Upper lobe of left lung (tissue), 6 donors: ENCODE results near the gene PIH1D1. TPM values are rescaled to one million over a fixed set of nuclear protein-coding genes. Genes with fewer than 3 reads are reported as not detected.

Source experiments
- ATAC-seq, 2 donors: fragments of 200-7000 bp; cut with Tn5 transposase; one replicate each; pipeline ENCODE4 v1.9.1; 2022; ENCODE audit warnings: mild to moderate bottlenecking in 2 of 2, moderate library complexity in 2 of 2; ENCODE audit not compliant: low FRiP score in 2 of 2
- DNase-seq, 2 donors: peaks; one replicate each; pipeline ENCODE4 v3.0.0-alpha.2; 2019 to 2020
- H3K27ac ChIP-seq, 4 donors: fragments of 200-600 bp; sonication (generic); one replicate each; pipeline ENCODE4 v1.5.1; 2016 to 2019
- H3K27me3 ChIP-seq, 4 donors: fragments of 200-600 bp; sonication (generic); one replicate each; pipeline ENCODE4 v1.5.1; 2017 to 2019
- H3K36me3 ChIP-seq, 4 donors: fragments of 200-600 bp; sonication (generic); one replicate each; pipeline ENCODE4 v1.5.1; 2016 to 2019
- H3K4me1 ChIP-seq, 4 donors: fragments of 200-600 bp; sonication (generic); one replicate each; pipeline ENCODE4 v1.5.1; 2018 to 2019
- H3K4me3 ChIP-seq, 4 donors: fragments of 200-600 bp; sonication (generic); one replicate each; pipeline ENCODE4 v1.5.1; 2017 to 2019; ENCODE audit warnings: mild to moderate bottlenecking in 2 of 4, moderate library complexity in 1 of 4
- H3K9me3 ChIP-seq, 4 donors: fragments of 200-600 bp; sonication (generic); one replicate each; pipeline ENCODE4 v1.5.1; 2018 to 2019
- EP300 ChIP-seq, 4 donors: sonication (generic); formaldehyde crosslinking; IDR thresholded peaks; one replicate each; pipeline ENCODE4 v1.5.1; 2017; ENCODE audit warnings: antibody characterized with exemption in 4 of 4, control low read depth in 2 of 4
- POLR2A ChIP-seq, 4 donors: fragments of 450-650 bp; IDR thresholded peaks; one replicate each; pipeline ENCODE4 v1.5.1; 2016 to 2017; ENCODE audit warnings: antibody characterized with exemption in 4 of 4, mild to moderate bottlenecking in 2 of 4
- POLR2AphosphoS5 ChIP-seq, 2 donors: sonication (generic); formaldehyde crosslinking; IDR thresholded peaks; one replicate each; pipeline ENCODE4 v1.5.1; 2017; ENCODE audit warnings: antibody characterized with exemption in 2 of 2
- WGBS, 2 donors: methylation state at CpG; one replicate each; pipeline ENCODE4 v1.1.5; 2017 to 2018; 5-methylcytosine and 5-hydroxymethylcytosine counted together
- total RNA-seq, 6 donors: library from RNA; depleted of rRNA in 4 of 6; stranded (reverse); fragments of >200 nt in 4 of 6; gene quantifications; one replicate each; pipeline versions ENCODE4 v1.1.0 to v1.2.1, GENCODE V29; 2016 to 2021
- TF ChIP-seq, protein P1 (sequence below), 6 experiments: fragments of 450-650 bp in 4 of 6; fragments of 200-600 bp in 2 of 6; sonication (generic) in 2 of 6; IDR thresholded peaks; one replicate each; pipeline ENCODE4 v1.5.1; 2016 to 2019; ENCODE audit warnings: antibody characterized with exemption in 6 of 6
- donor health status: DM: no; HTN: no; CAD: no; lungs with moderate emphysema.
- donor health status: DM: no; HTN: yes; CAD: no; lungs with severe emphysema.

PIH1D1 gene
- total RNA-seq, 6 donors from 2014 or later, result 59.5 to 120 (median 72.8) TPM

DNA sequence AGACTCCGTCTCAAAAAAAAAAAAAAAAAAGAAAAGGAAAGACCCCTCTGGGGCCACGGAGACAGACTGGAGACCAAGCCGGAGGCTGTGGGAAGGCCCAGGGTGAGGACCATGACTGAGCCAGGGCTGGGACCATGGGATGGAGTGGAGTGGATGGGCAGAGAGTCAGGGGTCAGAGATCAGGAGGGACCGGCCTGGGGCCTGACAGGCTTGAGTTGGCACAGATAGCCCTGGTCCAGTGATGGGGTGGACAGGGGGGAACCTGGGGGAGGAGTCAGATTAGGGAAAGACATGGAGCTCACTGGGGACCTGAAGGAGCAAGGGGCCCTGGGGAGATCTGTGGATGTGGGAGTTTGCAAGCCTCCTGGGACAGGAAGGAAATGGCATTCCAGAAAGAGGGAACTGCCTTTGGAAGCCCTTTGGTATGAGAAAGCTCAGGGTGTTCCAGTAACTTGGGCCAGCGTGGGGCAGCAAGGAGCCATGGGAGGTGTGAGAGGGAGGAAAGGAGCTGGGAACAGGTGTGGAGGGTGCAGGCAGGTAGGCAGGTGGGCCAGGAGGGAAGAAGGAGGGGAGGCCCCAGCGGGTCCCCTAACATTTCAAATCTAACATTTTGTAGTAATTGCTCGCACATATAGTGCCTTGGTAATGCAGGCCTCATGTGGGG lies 29.5 kb upstream of the PIH1D1 start:
- DNase-seq, result no peak
- H3K4me3 ChIP-seq, result no peak overlapping the region
- no peaks in the 10 kb centered on the region for H3K9me3 ChIP-seq
- peaks cover 0 to 6% (median 2%) of the 10 kb centered on the region in 4 donors for H3K4me1 ChIP-seq
- H3K36me3 ChIP-seq, result peaks cover 0 to 23% (median 3%) of the 10 kb centered on the region in 4 donors
- H3K27ac ChIP-seq, result no peak overlapping the region
- ATAC-seq, result peak in 1 of 2 donors; percentile 60
- WGBS, 2 donors, result 91 to 92% methylated on average over 7 of the region's 7 CpGs
- H3K27me3 ChIP-seq, result no peaks in the 10 kb centered on the region
- TF ChIP-seq, protein P1, sequence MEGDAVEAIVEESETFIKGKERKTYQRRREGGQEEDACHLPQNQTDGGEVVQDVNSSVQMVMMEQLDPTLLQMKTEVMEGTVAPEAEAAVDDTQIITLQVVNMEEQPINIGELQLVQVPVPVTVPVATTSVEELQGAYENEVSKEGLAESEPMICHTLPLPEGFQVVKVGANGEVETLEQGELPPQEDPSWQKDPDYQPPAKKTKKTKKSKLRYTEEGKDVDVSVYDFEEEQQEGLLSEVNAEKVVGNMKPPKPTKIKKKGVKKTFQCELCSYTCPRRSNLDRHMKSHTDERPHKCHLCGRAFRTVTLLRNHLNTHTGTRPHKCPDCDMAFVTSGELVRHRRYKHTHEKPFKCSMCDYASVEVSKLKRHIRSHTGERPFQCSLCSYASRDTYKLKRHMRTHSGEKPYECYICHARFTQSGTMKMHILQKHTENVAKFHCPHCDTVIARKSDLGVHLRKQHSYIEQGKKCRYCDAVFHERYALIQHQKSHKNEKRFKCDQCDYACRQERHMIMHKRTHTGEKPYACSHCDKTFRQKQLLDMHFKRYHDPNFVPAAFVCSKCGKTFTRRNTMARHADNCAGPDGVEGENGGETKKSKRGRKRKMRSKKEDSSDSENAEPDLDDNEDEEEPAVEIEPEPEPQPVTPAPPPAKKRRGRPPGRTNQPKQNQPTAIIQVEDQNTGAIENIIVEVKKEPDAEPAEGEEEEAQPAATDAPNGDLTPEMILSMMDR (IDR thresholded peaks at IDR 0.05), result no peak
- TF ChIP-seq POLR2AphosphoS5 (IDR thresholded peaks at IDR 0.05), result no peak

DNA sequence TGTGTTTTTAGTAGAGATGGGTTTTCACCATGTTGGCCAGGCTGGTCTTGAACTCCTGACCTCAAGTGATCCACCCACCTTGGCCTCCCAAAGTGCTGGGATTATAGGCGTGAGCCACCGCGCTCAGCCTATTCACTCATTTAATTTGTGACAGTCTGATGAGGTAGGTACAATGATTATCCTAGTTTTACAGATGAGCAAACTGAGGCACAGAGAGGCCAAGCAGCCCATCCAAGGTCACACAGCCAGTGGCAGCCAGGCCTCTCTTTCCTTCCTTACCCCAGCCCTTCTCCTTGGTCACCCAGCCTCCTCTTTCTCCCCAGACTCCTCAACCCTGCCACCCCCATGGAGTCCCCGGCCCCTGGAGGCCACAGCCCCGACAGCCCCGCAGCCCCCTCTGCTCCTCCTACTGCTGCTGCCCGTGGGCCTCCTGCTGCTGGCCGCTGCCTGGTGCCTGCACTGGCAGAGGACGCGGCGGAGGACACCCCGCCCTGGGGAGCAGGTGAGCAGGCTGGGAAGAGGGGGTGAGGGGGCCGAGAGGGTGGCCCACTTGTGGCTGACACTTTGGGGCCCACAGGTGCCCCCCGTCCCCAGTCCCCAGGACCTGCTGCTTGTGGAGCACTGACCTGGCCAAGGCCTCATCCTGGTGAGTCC lies 28.5 kb upstream of the PIH1D1 start:
- ATAC-seq, result no peak
- 97 to 98% methylated on average over 6 to 12 of the region's 14 CpGs for WGBS, 2 donors

DNA sequence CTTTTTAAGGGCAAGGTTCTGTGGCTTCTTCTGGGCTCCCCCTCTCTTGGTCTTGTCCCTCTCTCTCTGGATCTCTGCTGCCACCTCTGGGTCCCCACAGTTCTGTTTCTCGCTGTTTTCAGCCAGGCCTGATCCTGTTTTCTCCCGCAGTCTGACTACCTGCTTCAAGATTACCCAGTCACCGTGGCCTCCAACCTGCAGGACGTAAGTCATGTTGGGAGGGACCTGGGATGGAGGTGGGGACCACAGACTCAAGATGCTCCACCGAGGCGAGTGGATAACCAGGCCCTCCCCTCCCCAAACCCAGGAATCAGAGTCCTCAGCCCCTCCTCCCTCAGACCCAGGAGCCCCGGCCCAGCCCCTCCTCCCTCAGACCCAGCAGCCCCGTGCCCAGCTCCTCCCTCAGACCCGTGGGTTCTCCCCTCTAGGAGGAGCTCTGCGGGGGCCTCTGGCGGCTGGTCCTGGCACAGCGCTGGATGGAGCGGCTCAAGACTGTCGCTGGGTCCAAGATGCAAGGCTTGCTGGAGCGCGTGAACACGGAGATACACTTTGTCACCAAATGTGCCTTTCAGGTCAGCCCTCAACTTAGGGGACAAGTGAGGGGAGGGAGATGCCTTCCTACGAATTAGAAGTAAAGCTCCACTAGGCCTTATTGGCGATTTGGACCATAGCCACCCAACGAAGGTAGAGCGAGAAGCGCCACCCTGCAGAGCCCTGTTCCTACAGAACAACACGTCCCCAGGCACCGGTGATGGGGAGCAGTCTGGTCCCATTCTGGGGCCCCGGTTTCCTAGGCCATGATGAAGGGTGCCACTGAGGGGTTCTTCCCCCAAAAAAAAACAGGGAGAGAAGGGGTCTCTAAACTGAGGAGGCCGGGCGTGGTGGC lies 24.6 kb upstream of the PIH1D1 start:
- Histone ChIP-seq H3K27me3 (no peaks in the 10 kb centered on the region), H3K9me3 (no peaks in the 10 kb centered on the region), H3K27ac (peak overlapping the region in 3 of 4 donors; percentile 28 to 90 (median 30)), H3K4me3 (peak overlapping the region in 1 of 4 donors; percentile 66), H3K4me1 (peaks cover 9 to 25% (median 14%) of the 10 kb centered on the region in 4 donors), H3K36me3 (peaks cover 0 to 11% (median 3%) of the 10 kb centered on the region in 4 donors)
- DNase-seq (peak in 1 of 2 donors; percentile 86), ATAC-seq (peak; percentile 33 to 67)
- TF ChIP-seq POLR2AphosphoS5 (IDR thresholded peaks at IDR 0.05), result no peak
- TF ChIP-seq, protein P1 (IDR thresholded peaks at IDR 0.05), result peak in 4 of 6 experiments; percentile 19 to 44 (median 26)
- WGBS, 2 donors, result 62 to 69% methylated on average over 25 to 26 of the region's 27 CpGs

More for the DNA sequence above, 28.5 kb upstream of the PIH1D1 start:
- TF ChIP-seq POLR2A (IDR thresholded peaks at IDR 0.05) (no peak), EP300 (IDR thresholded peaks at IDR 0.05) (no peak), POLR2AphosphoS5 (IDR thresholded peaks at IDR 0.05) (no peak)
- TF ChIP-seq, protein P1 (IDR thresholded peaks at IDR 0.05), result no peak
- Histone ChIP-seq H3K27ac (no peak overlapping the region), H3K27me3 (no peaks in the 10 kb centered on the region), H3K36me3 (peaks cover 0 to 23% (median 3%) of the 10 kb centered on the region in 4 donors), H3K9me3 (no peaks in the 10 kb centered on the region), H3K4me3 (no peak overlapping the region), H3K4me1 (peaks cover 0 to 6% (median 2%) of the 10 kb centered on the region in 4 donors)
- no peak for DNase-seq

DNA sequence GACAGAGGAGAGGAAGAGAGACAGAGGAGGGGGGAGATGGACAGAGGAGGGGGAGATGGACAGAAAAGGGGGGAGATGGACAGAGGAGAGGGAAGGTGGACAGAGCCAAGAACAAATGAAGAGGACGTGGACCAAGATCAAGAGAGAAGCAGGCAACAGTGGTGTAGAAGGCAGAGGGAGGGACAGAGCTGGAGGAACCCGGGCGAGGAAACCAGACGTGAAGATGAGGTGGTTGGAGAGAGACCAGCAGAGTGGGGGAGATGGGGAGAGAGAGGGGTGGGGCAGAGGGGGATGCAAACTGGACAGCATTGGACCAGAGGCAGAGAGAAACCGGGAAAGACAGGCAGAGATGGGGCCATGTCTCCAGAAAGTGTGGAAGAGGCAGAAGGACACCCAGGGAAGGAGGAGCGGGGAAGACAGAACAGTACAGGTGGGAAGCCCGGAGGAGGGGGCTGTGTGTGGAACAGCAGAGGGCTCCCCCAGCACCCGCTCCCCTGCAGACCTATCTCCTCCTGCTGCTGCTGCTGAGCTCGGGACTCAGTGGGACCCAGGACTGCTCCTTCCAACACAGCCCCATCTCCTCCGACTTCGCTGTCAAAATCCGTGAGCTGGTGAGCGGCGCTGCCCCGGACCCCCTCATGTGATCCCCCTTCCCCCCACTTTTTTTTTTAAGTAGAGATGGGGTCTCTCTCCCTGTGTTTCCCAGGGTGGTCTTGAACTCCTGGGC lies 23.7 kb upstream of the PIH1D1 start:
- TF ChIP-seq POLR2AphosphoS5 (IDR thresholded peaks at IDR 0.05) (no peak), POLR2A (IDR thresholded peaks at IDR 0.05) (no peak), EP300 (IDR thresholded peaks at IDR 0.05) (no peak)
- TF ChIP-seq, protein P1 (IDR thresholded peaks at IDR 0.05), result no peak
- no peaks in the 10 kb centered on the region for H3K9me3 ChIP-seq
- H3K36me3 ChIP-seq, result peaks cover 0 to 11% (median 1%) of the 10 kb centered on the region in 4 donors
- ATAC-seq, result no peak
- H3K27ac ChIP-seq, result peak overlapping the region; percentile 73 to 92 (median 88)
- 70 to 81% methylated on average over 15 of the region's 15 CpGs for WGBS, 2 donors
- peak overlapping the region in 1 of 4 donors; percentile 66 for H3K4me3 ChIP-seq
- DNase-seq, result no peak
- peaks cover 9 to 25% (median 14%) of the 10 kb centered on the region in 4 donors for H3K4me1 ChIP-seq
- H3K27me3 ChIP-seq, result no peaks in the 10 kb centered on the region
